ENCODE results near the gene PTPRH. TPM values are rescaled to one million over a fixed set of nuclear protein-coding genes. Genes with fewer than 3 reads are reported as not detected.

Gene PTPRH
- total and polyA plus RNA-seq, 9 of the 15 experiments (the other 6 are each of a cell fraction or from before 2014, with no cell fraction given) = 0.87 to 34.3 (median 22.7) TPM

DNA sequence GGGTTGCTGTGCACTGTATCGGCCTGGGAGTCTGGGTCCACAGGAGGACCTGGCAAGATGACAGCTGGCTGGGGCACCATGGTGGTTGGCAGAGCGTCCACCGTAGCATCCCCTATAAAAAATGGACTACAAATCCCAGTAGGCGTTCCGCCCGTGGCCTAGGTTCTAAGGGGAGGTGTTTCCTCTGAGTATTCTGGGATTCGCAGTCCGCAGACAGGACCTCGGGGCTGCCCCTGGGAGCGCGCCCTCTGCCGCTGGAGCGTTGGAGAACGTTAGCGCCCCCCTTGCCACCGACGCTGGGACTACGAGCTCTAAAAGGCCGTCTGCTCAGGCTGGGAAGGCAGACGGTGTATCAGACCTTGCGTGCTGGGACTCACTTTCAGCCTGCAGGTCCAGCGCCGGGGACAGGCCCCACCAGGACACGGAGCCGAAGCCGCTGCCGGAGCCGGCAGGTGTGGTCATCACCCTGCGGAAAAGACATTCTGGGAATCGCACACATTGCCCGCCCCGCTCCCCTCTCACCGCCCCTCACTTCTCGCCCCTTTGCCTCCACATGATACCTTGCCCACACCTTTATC, 43.3 kb downstream of the PTPRH start (continued):
- TF ChIP-seq, protein P1, sequence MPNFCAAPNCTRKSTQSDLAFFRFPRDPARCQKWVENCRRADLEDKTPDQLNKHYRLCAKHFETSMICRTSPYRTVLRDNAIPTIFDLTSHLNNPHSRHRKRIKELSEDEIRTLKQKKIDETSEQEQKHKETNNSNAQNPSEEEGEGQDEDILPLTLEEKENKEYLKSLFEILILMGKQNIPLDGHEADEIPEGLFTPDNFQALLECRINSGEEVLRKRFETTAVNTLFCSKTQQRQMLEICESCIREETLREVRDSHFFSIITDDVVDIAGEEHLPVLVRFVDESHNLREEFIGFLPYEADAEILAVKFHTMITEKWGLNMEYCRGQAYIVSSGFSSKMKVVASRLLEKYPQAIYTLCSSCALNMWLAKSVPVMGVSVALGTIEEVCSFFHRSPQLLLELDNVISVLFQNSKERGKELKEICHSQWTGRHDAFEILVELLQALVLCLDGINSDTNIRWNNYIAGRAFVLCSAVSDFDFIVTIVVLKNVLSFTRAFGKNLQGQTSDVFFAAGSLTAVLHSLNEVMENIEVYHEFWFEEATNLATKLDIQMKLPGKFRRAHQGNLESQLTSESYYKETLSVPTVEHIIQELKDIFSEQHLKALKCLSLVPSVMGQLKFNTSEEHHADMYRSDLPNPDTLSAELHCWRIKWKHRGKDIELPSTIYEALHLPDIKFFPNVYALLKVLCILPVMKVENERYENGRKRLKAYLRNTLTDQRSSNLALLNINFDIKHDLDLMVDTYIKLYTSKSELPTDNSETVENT (CRISPR knock-in tag; IDR thresholded peaks at IDR 0.05) = no peak; the same call in 1 of the 2 replicates
- TF ChIP-seq, protein P2, sequence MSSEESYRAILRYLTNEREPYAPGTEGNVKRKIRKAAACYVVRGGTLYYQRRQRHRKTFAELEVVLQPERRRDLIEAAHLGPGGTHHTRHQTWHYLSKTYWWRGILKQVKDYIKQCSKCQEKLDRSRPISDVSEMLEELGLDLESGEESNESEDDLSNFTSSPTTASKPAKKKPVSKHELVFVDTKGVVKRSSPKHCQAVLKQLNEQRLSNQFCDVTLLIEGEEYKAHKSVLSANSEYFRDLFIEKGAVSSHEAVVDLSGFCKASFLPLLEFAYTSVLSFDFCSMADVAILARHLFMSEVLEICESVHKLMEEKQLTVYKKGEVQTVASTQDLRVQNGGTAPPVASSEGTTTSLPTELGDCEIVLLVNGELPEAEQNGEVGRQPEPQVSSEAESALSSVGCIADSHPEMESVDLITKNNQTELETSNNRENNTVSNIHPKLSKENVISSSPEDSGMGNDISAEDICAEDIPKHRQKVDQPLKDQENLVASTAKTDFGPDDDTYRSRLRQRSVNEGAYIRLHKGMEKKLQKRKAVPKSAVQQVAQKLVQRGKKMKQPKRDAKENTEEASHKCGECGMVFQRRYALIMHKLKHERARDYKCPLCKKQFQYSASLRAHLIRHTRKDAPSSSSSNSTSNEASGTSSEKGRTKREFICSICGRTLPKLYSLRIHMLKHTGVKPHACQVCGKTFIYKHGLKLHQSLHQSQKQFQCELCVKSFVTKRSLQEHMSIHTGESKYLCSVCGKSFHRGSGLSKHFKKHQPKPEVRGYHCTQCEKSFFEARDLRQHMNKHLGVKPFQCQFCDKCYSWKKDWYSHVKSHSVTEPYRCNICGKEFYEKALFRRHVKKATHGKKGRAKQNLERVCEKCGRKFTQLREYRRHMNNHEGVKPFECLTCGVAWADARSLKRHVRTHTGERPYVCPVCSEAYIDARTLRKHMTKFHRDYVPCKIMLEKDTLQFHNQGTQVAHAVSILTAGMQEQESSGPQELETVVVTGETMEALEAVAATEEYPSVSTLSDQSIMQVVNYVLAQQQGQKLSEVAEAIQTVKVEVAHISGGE (CRISPR knock-in tag; IDR thresholded peaks at IDR 0.05) = peak in 1 of 3 experiments; percentile 67; a peak in 2 of 6 replicates
- TF ChIP-seq, protein P3, sequence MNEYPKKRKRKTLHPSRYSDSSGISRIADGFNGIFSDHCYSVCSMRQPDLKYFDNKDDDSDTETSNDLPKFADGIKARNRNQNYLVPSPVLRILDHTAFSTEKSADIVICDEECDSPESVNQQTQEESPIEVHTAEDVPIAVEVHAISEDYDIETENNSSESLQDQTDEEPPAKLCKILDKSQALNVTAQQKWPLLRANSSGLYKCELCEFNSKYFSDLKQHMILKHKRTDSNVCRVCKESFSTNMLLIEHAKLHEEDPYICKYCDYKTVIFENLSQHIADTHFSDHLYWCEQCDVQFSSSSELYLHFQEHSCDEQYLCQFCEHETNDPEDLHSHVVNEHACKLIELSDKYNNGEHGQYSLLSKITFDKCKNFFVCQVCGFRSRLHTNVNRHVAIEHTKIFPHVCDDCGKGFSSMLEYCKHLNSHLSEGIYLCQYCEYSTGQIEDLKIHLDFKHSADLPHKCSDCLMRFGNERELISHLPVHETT (CRISPR knock-in tag; conservative IDR thresholded peaks at IDR 0.05 in 1 of 2, IDR thresholded peaks at IDR 0.05 in 1 of 2) = peak in 1 of 2 experiments; percentile 55; a peak in 2 of 4 replicates
- TF ChIP-seq CREM (IDR thresholded peaks at IDR 0.05; ENCODE audit: low read depth) = peak; percentile 67; the same call in 1 of the 2 replicates
- 0 out of 2 replicates have a peak, but pooled peaks have one; percentile 12 for TF ChIP-seq MYC (IDR thresholded peaks at IDR 0.05; ENCODE audit: low read depth, low read length)
- TF ChIP-seq MYC (CRISPR knock-in tag; IDR thresholded peaks at IDR 0.05; ENCODE audit: borderline replicate concordance, low read depth) = no peak
- TF ChIP-seq, protein P4, sequence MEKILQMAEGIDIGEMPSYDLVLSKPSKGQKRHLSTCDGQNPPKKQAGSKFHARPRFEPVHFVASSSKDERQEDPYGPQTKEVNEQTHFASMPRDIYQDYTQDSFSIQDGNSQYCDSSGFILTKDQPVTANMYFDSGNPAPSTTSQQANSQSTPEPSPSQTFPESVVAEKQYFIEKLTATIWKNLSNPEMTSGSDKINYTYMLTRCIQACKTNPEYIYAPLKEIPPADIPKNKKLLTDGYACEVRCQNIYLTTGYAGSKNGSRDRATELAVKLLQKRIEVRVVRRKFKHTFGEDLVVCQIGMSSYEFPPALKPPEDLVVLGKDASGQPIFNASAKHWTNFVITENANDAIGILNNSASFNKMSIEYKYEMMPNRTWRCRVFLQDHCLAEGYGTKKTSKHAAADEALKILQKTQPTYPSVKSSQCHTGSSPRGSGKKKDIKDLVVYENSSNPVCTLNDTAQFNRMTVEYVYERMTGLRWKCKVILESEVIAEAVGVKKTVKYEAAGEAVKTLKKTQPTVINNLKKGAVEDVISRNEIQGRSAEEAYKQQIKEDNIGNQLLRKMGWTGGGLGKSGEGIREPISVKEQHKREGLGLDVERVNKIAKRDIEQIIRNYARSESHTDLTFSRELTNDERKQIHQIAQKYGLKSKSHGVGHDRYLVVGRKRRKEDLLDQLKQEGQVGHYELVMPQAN (IDR thresholded peaks at IDR 0.05; ENCODE audit: borderline replicate concordance) = peak; percentile 90
- TF ChIP-seq RB1 (IDR thresholded peaks at IDR 0.05; ENCODE audit: low read depth) = 0 out of 2 replicates have a peak, but pooled peaks have one; percentile 53
- TF ChIP-seq ZFX (CRISPR knock-in tag; IDR thresholded peaks at IDR 0.05) = no peak
- peak; percentile 14; the same call in 1 of the 2 replicates for TF ChIP-seq POLR2AphosphoS2 (IDR thresholded peaks at IDR 0.05; ENCODE audit: low read length)
- no peak for TF ChIP-seq RNF2 (IDR thresholded peaks at IDR 0.05)
- TF ChIP-seq, protein P5, sequence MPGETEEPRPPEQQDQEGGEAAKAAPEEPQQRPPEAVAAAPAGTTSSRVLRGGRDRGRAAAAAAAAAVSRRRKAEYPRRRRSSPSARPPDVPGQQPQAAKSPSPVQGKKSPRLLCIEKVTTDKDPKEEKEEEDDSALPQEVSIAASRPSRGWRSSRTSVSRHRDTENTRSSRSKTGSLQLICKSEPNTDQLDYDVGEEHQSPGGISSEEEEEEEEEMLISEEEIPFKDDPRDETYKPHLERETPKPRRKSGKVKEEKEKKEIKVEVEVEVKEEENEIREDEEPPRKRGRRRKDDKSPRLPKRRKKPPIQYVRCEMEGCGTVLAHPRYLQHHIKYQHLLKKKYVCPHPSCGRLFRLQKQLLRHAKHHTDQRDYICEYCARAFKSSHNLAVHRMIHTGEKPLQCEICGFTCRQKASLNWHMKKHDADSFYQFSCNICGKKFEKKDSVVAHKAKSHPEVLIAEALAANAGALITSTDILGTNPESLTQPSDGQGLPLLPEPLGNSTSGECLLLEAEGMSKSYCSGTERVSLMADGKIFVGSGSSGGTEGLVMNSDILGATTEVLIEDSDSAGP (CRISPR knock-in tag; IDR thresholded peaks at IDR 0.05) = 0 out of 2 replicates have a peak, but pooled peaks have one; percentile 37
- TF ChIP-seq, protein P6, sequence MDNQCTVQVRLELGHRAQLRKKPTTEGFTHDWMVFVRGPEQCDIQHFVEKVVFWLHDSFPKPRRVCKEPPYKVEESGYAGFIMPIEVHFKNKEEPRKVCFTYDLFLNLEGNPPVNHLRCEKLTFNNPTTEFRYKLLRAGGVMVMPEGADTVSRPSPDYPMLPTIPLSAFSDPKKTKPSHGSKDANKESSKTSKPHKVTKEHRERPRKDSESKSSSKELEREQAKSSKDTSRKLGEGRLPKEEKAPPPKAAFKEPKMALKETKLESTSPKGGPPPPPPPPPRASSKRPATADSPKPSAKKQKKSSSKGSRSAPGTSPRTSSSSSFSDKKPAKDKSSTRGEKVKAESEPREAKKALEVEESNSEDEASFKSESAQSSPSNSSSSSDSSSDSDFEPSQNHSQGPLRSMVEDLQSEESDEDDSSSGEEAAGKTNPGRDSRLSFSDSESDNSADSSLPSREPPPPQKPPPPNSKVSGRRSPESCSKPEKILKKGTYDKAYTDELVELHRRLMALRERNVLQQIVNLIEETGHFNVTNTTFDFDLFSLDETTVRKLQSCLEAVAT (IDR thresholded peaks at IDR 0.05) = 0 out of 4 replicates have a peak, but pooled peaks of 1 of the 2 experiments have one; percentile 13

All from K562 (cell line).